Psoas muscle (tissue), 8 donors: ENCODE data around the gene NRIP3. TPM values are rescaled to one million over a fixed set of nuclear protein-coding genes. Genes with fewer than 3 reads are reported as not detected.

Experiments
- ATAC-seq, 4 donors: fragments of 200-7000 bp; cut with Tn5 transposase; one replicate each; pipeline ENCODE4 v1.9.1; 2020; ENCODE audit warnings: moderate library complexity in 3 of 4, mild to moderate bottlenecking in 2 of 4
- DNase-seq, 2 donors: peaks; one replicate each; pipeline ENCODE4 v3.0.0-alpha.2; 2020
- H3K27ac ChIP-seq: fragments of 200-600 bp; one replicate; pipeline ENCODE4 v1.8.0; 2022
- H3K27me3 ChIP-seq, 3 donors: fragments of 200-600 bp in 1 of 3; one replicate each; pipeline versions ENCODE4 v1.6.1 to v1.8.0; 2013 to 2022; ENCODE audit warnings: low read length in 2 of 3, mild to moderate bottlenecking in 2 of 3, moderate library complexity in 1 of 3; ENCODE audit not compliant: insufficient read depth in 3 of 3
- H3K36me3 ChIP-seq, 2 donors: fragments of 200-600 bp in 1 of 2; one replicate each; pipeline versions ENCODE4 v1.6.1 to v1.8.0; 2013 to 2022; ENCODE audit warnings: low read depth in 1 of 2, mild to moderate bottlenecking in 1 of 2, moderate library complexity in 1 of 2; ENCODE audit not compliant: insufficient read depth in 1 of 2
- H3K4me1 ChIP-seq: fragments of 200-600 bp; one replicate; pipeline ENCODE4 v1.8.0; 2022
- H3K4me3 ChIP-seq: fragments of 200-600 bp; one replicate; pipeline ENCODE4 v1.8.0; 2022; ENCODE audit warnings: mild to moderate bottlenecking
- H3K9me3 ChIP-seq: fragments of 200-600 bp; one replicate; pipeline ENCODE4 v1.8.0; 2022
- WGBS, 3 donors: extraction: QIAGEN DNeasy Blood & Tissue Kit; methylation state at CpG; one replicate each; pipeline versions ENCODE4 v1.1.6 to v1.1.7; 2013; 5-methylcytosine and 5-hydroxymethylcytosine counted together
- intact Hi-C, 2 donors: fragments of 100-400 bp; cut with DNase I; formaldehyde crosslinking; loops; one replicate each; pipeline versions ENCODE4 v1.11.0 to v1.14.2; 2022
- polyA plus RNA-seq, 3 donors: library from polyadenylated mRNA; stranded (reverse); fragments of 200-250 nt; gene quantifications; one replicate each; pipeline ENCODE4 v1.2.3, GENCODE V29; 2013
- total RNA-seq, 4 donors: library from RNA; stranded (reverse); fragmentation: NEBNext Ultra II Directional in 2 of 4; extraction: Animal tissue kit (Norgen Biotek cat#: 25700) in 2 of 4; gene quantifications; one replicate each; pipeline versions ENCODE4 v1.2.1 to v1.2.4, GENCODE V29; 2021 to 2023
- TF ChIP-seq, protein P1 (sequence below): fragments of 200-600 bp; IDR thresholded peaks from one replicate; pipeline ENCODE4 v1.8.0; 2022; ENCODE audit warnings: antibody characterized with exemption
- donor health status: healthy with polysubstance abuse.
- donor health status: DM: no; HTN: no; CAD: no; lungs with moderate emphysema.
- donor health status: Bipolar disorder and iron deficiency.
- donor health status: healthy.
- donor health status: DM: yes; HTN: yes; CAD: no.
- donor health status: DM: no; HTN: no; CAD: no.
- donor health status: DM: no; HTN: no; CAD: no.
- donor health status: DM: yes; HTN: yes; CAD: no.

Gene NRIP3
- total and polyA plus RNA-seq, 7 donors, result 0.09 to 2.1 (median 0.23) TPM; not detected in 1

DNA sequence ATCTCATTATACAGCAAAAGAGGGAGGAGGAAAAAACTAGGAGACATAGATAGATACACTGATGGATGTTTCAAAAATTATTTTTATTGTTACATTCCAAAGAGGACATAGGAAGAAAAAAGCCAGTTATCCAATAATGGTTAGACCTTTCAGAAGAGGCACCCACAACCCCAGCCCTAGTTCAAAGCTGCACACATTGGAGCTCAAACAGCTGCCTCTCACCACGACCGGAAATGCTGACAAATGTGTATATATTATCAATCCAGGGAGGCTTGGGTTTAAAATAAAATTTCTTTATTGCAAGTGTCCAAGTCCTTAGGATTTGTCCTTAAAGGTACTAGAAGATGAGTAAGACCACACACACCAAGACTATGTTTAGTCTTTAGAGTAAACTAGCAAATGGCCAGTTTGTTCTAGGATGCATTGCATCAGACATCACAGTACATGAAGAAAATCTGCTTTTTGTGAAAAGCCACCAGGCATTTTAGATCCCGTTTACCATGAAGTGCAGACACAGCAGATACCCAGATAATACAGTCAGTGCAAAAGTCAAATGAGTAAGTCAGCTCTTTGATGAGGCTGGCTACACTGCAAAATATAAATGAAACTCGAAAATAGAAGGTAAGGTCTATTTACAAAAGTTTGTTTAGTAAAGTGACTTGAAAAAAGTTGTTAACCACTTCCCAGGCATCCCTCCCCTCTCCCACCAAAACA is 56.4 kb downstream of the NRIP3 start:
- no peak for ATAC-seq
- peaks cover 8 to 54% of the 10 kb centered on the region in 2 donors for H3K36me3 ChIP-seq
- intact Hi-C loops, result no loop called here

DNA sequence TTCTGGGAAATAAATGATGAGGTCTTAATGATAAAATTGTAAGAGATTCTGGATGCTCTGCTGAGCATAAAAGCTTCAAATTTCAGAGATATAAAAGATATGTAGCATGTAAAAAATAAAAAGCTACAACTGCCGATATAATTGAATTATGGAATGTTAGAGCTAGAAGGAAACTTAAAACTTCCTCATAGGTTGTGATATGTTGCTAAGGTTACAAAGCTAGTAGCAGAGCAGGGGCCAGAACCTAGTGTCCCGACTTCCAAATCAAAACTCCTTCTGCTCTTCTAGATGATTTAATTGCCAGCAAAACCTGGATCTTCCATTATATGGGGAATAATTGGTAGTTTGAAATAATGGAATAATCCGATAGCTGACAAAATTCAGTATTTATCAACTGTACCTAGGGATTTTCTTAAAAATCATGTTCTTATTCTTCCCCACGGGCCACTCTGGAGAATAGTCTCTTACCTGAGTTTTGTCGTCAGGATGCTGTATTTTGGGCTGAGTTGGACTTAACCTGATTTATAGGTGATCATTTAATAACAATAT is 61.2 kb downstream of the NRIP3 start, which contains the start of gene ASCL3:
Gene ASCL3, minus strand, starts transcription at position 499 of the 549 bp plus-strand sequence. CDS start 4,855 bp downstream, outside the sequence.
- Histone ChIP-seq H3K36me3 (peaks cover 0 to 7% of the 10 kb centered on the region in 2 donors), H3K9me3 (no peaks in the 10 kb centered on the region), H3K27me3 (peaks cover 0 to 3% (median 0%) of the 10 kb centered on the region in 3 donors), H3K4me1 (no peaks in the 10 kb centered on the region), H3K27ac (no peak within 1 kb of the TSS), H3K4me3 (no peak within 1 kb of the TSS)
- DNase-seq, result no peak
- 55 to 69% (median 66%) methylated on average over 5 of the region's 5 CpGs for WGBS, 3 donors
- no peak for ATAC-seq
- TF ChIP-seq, protein P1, sequence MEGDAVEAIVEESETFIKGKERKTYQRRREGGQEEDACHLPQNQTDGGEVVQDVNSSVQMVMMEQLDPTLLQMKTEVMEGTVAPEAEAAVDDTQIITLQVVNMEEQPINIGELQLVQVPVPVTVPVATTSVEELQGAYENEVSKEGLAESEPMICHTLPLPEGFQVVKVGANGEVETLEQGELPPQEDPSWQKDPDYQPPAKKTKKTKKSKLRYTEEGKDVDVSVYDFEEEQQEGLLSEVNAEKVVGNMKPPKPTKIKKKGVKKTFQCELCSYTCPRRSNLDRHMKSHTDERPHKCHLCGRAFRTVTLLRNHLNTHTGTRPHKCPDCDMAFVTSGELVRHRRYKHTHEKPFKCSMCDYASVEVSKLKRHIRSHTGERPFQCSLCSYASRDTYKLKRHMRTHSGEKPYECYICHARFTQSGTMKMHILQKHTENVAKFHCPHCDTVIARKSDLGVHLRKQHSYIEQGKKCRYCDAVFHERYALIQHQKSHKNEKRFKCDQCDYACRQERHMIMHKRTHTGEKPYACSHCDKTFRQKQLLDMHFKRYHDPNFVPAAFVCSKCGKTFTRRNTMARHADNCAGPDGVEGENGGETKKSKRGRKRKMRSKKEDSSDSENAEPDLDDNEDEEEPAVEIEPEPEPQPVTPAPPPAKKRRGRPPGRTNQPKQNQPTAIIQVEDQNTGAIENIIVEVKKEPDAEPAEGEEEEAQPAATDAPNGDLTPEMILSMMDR, result no peak
- intact Hi-C loops, result no loop called here

More for the DNA sequence above, 56.4 kb downstream of the NRIP3 start:
- H3K4me3 ChIP-seq, result no peak overlapping the region
- no peaks in the 10 kb centered on the region for H3K9me3 ChIP-seq
- no peaks in the 10 kb centered on the region for H3K27me3 ChIP-seq
- no peak overlapping the region for H3K27ac ChIP-seq
- WGBS, 3 donors, result 80 to 90% (median 88%) methylated on average over 4 of the region's 4 CpGs
- TF ChIP-seq, protein P1, result no peak
- H3K4me1 ChIP-seq, result no peaks in the 10 kb centered on the region
- DNase-seq, result no peak

DNA sequence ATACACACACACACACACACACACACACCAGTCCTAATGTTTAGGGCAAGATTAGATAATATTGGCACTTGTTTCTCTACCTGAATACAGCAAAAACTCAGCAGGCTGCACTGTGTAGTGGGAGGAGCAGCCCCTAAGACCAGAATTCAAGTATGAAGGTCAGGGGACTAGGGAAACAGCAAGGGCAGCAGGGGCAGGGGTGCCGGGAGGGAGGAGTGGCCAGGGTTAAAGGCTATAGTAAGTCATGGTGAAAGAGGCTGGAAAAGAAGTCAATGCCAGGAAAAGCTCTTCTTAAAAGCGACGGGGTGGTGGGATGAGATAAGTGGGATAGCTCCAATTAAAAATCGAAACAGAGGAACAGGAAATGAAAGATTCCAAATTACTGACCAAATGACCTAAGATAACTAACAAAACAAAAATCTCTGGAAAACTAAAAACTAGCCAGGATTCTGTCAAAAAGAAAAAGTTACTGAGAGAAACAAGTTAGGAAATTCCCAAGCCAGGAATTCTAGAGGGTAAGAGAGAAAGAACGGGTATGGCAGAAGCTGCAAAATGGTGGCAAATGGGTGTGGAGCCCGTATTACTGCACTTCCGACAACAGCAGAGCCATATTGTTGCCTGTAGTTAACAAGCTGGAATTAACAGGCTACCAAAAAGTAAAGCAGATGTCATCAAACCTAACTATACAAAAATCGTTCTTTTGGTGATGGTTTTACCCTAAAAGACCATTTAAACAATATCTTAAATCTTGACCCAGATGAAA is 62.3 kb downstream of the NRIP3 start:
- Histone ChIP-seq H3K4me3 (no peak overlapping the region), H3K36me3 (no peaks in the 10 kb centered on the region), H3K27ac (no peak overlapping the region), H3K9me3 (no peaks in the 10 kb centered on the region), H3K4me1 (no peaks in the 10 kb centered on the region), H3K27me3 (peaks cover 0 to 3% (median 0%) of the 10 kb centered on the region in 3 donors)
- ATAC-seq, result no peak
- DNase-seq, result no peak
- intact Hi-C loops, result no loop called here
- TF ChIP-seq, protein P1, result no peak
- WGBS, 3 donors, result 65 to 68% (median 65%) methylated on average over 8 of the region's 8 CpGs

DNA sequence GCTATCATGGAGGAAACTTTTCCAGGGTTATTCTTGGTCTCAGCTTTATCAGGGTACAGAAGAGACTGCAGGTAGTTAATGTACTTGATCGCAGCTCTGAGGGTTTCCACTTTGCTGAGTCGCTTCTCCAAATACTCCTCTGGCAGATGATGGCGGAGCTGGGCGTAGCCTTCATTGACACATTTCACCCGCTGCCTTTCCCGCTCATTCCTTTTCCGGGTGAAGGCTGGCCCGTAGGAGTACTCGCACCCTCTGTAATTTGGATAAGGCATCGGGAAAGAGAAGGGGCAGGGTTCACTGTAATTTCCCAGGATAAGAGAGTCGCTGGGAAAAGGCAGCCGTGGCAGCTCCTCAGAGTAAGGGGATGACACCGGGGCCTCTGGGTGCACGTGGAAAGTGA is 66.1 kb downstream of the NRIP3 start:
- Histone ChIP-seq H3K27ac (no peak overlapping the region), H3K36me3 (no peaks in the 10 kb centered on the region), H3K27me3 (peaks cover 0 to 3% (median 0%) of the 10 kb centered on the region in 3 donors), H3K4me3 (no peak overlapping the region), H3K9me3 (no peaks in the 10 kb centered on the region), H3K4me1 (no peaks in the 10 kb centered on the region)
- DNase-seq, result no peak
- TF ChIP-seq, protein P1, result no peak
- WGBS, 3 donors, result 87 to 93% (median 88%) methylated on average over 14 of the region's 14 CpGs
- no peak for ATAC-seq
- intact Hi-C loops, result no loop called here
